ENCODE data around the gene TSHZ2.
"Not testable (repeated sequence)": the region's sequence is repeated elsewhere in the genome, so short reads cannot be mapped to it uniquely, and the experiment has no call there.

Gene TSHZ2

DNA sequence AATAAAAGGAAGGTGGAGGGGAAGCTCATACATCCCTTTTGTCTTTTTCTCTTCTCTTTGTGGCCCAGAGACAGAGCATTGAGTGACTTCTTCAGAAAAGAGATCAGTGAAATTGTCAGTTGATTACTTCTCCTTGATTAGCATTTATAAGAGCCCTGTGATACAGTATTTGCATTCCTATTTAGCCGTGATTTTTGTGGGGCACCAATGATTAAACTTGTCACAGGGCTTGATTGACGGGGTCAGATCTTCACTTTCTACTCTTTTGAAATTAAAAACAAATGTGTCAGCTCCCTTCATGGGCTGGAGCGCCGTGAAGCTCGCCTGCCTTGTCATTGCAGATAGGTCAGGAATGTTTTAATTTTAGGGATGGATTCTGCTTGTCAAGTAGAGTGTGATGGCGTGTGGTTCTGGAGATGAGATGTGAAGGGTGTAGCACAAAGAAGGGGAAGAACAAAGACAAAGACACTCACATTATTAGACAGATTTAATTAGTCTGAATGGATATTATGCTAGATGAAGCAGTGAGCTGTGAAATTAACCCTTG lies 454.7 kb downstream of the TSHZ2 start:
- no peak overlapping the region for H3K4me3 ChIP-seq (ENCODE audit: low read depth, low read length)
- TF ChIP-seq, protein P1, sequence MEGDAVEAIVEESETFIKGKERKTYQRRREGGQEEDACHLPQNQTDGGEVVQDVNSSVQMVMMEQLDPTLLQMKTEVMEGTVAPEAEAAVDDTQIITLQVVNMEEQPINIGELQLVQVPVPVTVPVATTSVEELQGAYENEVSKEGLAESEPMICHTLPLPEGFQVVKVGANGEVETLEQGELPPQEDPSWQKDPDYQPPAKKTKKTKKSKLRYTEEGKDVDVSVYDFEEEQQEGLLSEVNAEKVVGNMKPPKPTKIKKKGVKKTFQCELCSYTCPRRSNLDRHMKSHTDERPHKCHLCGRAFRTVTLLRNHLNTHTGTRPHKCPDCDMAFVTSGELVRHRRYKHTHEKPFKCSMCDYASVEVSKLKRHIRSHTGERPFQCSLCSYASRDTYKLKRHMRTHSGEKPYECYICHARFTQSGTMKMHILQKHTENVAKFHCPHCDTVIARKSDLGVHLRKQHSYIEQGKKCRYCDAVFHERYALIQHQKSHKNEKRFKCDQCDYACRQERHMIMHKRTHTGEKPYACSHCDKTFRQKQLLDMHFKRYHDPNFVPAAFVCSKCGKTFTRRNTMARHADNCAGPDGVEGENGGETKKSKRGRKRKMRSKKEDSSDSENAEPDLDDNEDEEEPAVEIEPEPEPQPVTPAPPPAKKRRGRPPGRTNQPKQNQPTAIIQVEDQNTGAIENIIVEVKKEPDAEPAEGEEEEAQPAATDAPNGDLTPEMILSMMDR (IDR thresholded peaks at IDR 0.05; ENCODE audit: low read depth, low read length, missing control alignments) = no peak
- no peak for DNase-seq (ENCODE audit: low read depth)

DNA sequence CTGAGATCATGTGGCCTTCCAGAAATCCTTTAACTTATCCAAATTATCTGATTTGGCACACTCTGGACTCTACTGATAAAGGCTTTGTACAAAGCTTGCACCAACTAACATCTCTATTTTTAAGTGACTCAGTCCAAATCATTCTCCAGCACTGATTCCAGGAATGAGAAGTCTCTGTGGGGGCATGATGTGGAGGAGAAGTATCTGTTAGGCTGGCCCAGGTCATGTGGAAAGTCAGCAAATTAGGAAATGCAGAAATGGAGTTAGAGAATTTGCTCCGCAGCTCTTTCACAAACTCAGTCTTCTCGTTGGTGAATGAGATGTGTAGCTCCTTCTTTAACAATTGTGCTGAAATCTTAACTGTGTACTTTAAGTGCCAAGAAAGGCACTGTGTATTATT lies 455.8 kb downstream of the TSHZ2 start:
- DNase-seq (ENCODE audit: low read depth) = no peak
- no peak overlapping the region for H3K4me3 ChIP-seq (ENCODE audit: low read depth, low read length)
- TF ChIP-seq, protein P1 (IDR thresholded peaks at IDR 0.05; ENCODE audit: low read depth, low read length, missing control alignments) = no peak

DNA sequence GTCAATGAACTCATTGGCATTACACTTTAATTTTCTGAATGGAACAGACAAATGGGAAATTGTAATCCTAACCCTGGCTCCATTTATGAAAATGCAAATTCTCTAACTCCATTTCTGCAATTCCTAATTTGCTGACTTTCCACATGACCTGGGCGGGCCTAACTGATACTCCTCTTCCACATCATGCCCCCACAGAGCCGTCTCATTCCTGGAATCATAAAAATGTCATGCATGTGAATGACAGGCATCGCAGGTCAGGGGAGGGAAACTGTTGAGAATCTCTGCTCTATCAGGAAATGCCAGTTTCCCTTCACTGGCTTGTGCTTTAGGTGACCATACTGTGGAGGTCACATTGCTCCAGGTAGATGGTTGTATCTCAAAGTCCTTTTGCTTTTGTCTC lies 456.4 kb downstream of the TSHZ2 start:
- TF ChIP-seq, protein P1 (IDR thresholded peaks at IDR 0.05; ENCODE audit: low read depth, low read length, missing control alignments) = no peak
- H3K4me3 ChIP-seq (ENCODE audit: low read depth, low read length) = no peak overlapping the region
- no peak for DNase-seq (ENCODE audit: low read depth)

DNA sequence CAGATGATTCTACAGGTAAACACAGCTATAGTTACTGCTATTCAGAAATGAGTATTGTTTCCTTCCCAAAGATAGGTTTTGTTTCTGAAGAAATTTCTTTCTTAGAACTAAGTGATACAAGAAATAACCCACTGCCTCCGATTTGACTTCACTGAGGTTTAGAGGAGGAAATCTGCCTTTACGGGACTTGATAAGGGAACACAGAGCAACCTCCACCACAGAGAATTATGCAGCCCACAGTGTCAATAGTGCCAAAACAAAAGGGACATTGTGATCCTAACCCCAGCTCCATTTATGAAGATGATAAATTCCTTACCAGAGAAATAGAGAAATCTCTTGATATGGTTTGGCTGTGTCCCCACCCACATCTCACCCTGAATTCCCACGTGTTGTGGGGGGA lies 456.8 kb downstream of the TSHZ2 start:
- TF ChIP-seq, protein P1 (IDR thresholded peaks at IDR 0.05; ENCODE audit: low read depth, low read length, missing control alignments) = no peak
- DNase-seq (ENCODE audit: low read depth) = no peak

DNA sequence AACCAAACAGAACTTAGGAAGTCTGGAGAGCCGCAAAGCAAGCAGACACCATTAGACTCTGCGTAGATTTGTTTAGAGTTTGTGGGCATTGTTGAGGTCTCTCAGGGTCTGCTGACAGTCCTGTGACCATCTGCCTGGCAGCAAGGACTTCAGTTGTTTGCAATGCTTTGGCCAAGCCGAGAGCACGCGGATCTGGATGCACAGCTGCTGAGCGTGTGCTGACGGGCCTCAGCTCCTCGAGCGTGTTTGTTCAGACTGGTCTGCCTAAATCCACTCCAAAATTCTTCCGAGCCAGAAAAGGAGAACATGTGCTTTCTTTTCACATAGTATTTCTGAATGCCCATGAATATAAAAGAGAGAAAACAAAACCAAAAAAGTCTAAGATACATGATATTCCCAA lies 462.5 kb downstream of the TSHZ2 start:
- DNase-seq (ENCODE audit: low read depth) = no peak
- no peak overlapping the region for H3K4me3 ChIP-seq (ENCODE audit: low read depth, low read length)
- TF ChIP-seq, protein P1 (IDR thresholded peaks at IDR 0.05; ENCODE audit: low read depth, low read length, missing control alignments) = no peak

More for the DNA sequence above, 456.8 kb downstream of the TSHZ2 start:
- no peak overlapping the region for H3K4me3 ChIP-seq (ENCODE audit: low read depth, low read length)

DNA sequence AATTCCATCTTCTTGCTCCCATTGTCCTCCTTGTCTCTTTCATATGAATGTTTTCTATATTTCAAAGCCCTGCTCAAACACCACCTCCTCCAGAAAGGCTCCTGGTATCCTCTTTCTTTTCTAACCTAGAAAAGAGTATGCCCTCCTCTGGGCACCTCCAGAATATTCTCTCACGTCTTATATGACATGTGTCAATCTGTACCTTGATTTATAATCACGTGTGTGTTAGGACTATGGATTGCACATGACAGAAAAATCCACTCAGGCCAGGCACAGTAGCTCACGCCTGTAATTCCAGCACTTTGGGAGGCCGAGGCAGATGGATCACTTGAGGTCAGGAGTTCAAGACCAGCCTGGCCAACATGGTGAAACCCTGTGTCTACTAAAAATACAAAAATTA lies 464.8 kb downstream of the TSHZ2 start:
- not testable (repeated sequence) for H3K4me3 ChIP-seq (ENCODE audit: low read depth, low read length); DNase-seq (ENCODE audit: low read depth)

DNA sequence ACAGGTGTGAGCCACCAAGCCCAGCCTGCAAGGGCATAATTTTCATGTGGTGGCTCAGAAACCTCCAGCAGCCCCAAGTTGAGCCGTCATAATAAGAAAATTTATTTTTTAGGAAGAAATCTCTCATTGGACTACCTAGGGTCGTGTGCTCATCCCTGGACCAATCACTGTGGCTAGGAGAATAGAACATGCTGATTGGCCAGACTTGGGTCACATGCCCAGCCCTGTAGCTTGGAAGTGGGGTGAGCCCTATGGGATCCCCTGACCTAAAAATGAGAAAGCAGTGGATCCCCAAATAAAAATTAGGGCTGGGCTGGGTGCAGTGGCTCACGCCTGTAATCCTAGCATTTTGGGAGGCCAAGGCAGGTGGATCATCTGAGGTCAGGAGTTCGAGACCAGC lies 466.2 kb downstream of the TSHZ2 start:
- H3K4me3 ChIP-seq (ENCODE audit: low read depth, low read length) = no peak overlapping the region
- TF ChIP-seq, protein P1 (IDR thresholded peaks at IDR 0.05; ENCODE audit: low read depth, low read length, missing control alignments) = no peak
- DNase-seq (ENCODE audit: low read depth) = no peak

All from GM12864 (cell line).